Measurements from ENCODE around the gene PDE10A.

The PDE10A gene

DNA sequence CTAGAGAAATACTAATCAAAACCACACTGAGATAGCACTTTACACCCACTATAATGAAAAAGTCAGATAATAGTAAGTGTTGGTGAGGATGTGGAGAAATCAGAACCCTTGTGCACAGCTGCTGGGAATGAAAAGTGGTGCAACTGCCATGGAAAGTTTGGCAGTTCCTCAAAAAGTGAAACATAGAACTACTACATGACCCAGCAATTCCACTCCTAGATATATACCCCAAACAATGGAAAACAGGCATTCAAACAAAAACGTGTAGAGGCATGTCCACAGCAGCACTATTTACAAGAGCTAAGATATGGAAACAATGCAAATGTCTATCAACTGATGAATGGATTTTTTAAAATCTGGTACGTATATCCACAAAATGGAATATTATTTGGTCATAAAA is 236.1 kb downstream of the PDE10A start:
- no peak for TF ChIP-seq CTCF (IDR thresholded peaks at IDR 0.05; ENCODE audit: low read length, missing control alignments)
- peak; percentile 12 for DNase-seq (ENCODE audit: low read depth)
- no peak overlapping the region for H3K4me3 ChIP-seq (replicated peaks; ENCODE audit: low read depth, low read length)

DNA sequence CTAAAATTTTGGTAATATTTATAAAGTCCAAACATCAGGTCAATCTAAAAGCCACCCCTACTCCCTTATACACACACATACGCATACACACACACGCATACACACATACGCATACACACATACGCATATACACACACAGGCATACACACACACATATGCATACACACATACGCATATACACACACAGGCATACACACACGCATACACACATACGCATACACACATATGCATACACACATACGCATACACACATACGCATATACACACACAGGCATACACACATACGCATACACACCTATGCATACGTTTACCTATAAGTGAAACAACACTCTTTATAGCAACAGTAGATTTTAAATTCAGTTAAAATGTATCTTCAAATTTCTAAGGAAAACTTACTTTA is 240.8 kb downstream of the PDE10A start:
- TF ChIP-seq CTCF (IDR thresholded peaks at IDR 0.05; ENCODE audit: low read length, missing control alignments) = no peak

GRCh38 chr6:165417278-165417865 is 245.7 kb downstream of the PDE10A start:
- DNase-seq (ENCODE audit: low read depth) = no peak
- H3K4me3 ChIP-seq (replicated peaks; ENCODE audit: low read depth, low read length) = no peak overlapping the region
- no peak for TF ChIP-seq CTCF (IDR thresholded peaks at IDR 0.05; ENCODE audit: low read length, missing control alignments)

More for the DNA sequence above, 240.8 kb downstream of the PDE10A start:
- no peak for DNase-seq (ENCODE audit: low read depth)
- no peak overlapping the region for H3K4me3 ChIP-seq (replicated peaks; ENCODE audit: low read depth, low read length)

GRCh38 chr6:165404697-165405096 is 258.3 kb downstream of the PDE10A start:
- no peak for TF ChIP-seq CTCF (IDR thresholded peaks at IDR 0.05; ENCODE audit: low read length, missing control alignments)
- no peak overlapping the region for H3K4me3 ChIP-seq (replicated peaks; ENCODE audit: low read depth, low read length)
- peak; percentile 24 for DNase-seq (ENCODE audit: low read depth)

DNA sequence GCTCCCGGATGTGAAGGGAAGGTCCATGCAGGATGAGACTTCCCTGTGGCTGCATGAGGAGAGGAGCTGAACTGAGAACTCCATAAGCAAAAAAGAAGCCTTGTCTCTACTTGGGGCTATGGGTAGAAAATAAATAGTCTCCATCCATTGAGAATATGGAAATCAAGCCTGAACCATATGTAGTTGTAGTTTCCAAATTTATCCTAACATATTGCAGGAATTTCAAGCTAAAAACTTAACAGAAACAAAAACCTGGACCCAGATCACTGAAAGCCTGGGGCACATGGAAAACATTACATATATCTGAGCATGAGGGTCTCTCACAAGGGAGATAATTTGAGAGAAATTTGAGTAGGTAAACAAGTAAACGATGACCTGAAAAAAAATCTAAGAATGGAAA is 258.7 kb downstream of the PDE10A start:
- H3K4me3 ChIP-seq (replicated peaks; ENCODE audit: low read depth, low read length) = no peak overlapping the region
- TF ChIP-seq CTCF (IDR thresholded peaks at IDR 0.05; ENCODE audit: low read length, missing control alignments) = no peak
- DNase-seq (ENCODE audit: low read depth) = no peak

- TF ChIP-seq CTCF (IDR thresholded peaks at IDR 0.05; ENCODE audit: low read length, missing control alignments) = no peak
- no peak for DNase-seq (ENCODE audit: low read depth)
- H3K4me3 ChIP-seq (replicated peaks; ENCODE audit: low read depth, low read length) = no peak overlapping the region
These were observed 259.9 kb downstream of the PDE10A start for GRCh38 chr6:165403006-165403595.

- DNase-seq (ENCODE audit: low read depth) = no peak
- TF ChIP-seq CTCF (IDR thresholded peaks at IDR 0.05; ENCODE audit: low read length, missing control alignments) = no peak
- H3K4me3 ChIP-seq (replicated peaks; ENCODE audit: low read depth, low read length) = no peak overlapping the region
These were observed 261.9 kb downstream of the PDE10A start for GRCh38 chr6:165401092-165401491.

Measured in fibroblast of pulmonary artery (primary cell).